MM.1S (cell line): ENCODE measurements around the gene RBM47.

Experiments
- DNase-seq: peaks from one replicate; pipeline ENCODE4 v3.0.0-alpha.2; 2015
- H2AFZ ChIP-seq: fragments of 300-600 bp; sonication (generic); 2 replicates; pipeline ENCODE4 v1.6.0; 2016; ENCODE audit warnings: antibody characterized with exemption, low read length
- H3F3A ChIP-seq: fragments of 300-600 bp; sonication (generic); 2 replicates; pipeline ENCODE4 v1.6.1; 2016; ENCODE audit warnings: mild to moderate bottlenecking, antibody characterized with exemption, low read length, moderate library complexity, mixed read lengths; ENCODE audit not compliant: insufficient read depth
- H3K27ac ChIP-seq: fragments of 300-600 bp; sonication (generic); 2 replicates; pipeline ENCODE4 v1.5.1; 2016; ENCODE audit warnings: mild to moderate bottlenecking, low read length
- H3K27me3 ChIP-seq: fragments of 300-600 bp; sonication (generic); replicated peaks from 2 replicates; pipeline ENCODE4 v1.6.0; 2016; ENCODE audit warnings: low read length; ENCODE audit not compliant: insufficient read depth
- H3K36me3 ChIP-seq: fragments of 300-600 bp; sonication (generic); replicated peaks from 2 replicates; pipeline ENCODE4 v1.6.1; 2016; ENCODE audit warnings: mild to moderate bottlenecking, low read length, mixed read lengths; ENCODE audit not compliant: insufficient read depth
- H3K4me1 ChIP-seq: fragments of 300-600 bp; sonication (generic); 2 replicates; pipeline ENCODE4 v1.6.1; 2016; ENCODE audit warnings: low read length, mixed read lengths
- H3K4me2 ChIP-seq: fragments of 300-600 bp; sonication (generic); 2 replicates; pipeline ENCODE4 v1.6.0; 2016; ENCODE audit warnings: low read depth, low read length
- H3K4me3 ChIP-seq: fragments of 300-600 bp; sonication (generic); 2 replicates; pipeline ENCODE4 v1.5.1; 2016; ENCODE audit warnings: low read length, mixed read lengths
- H3K79me2 ChIP-seq: fragments of 300-600 bp; sonication (generic); 2 replicates; pipeline ENCODE4 v1.6.1; 2016; ENCODE audit warnings: mixed run types, low read length, mixed read lengths
- H3K9ac ChIP-seq: fragments of 300-600 bp; sonication (generic); 2 replicates; pipeline ENCODE4 v1.6.1; 2016; ENCODE audit warnings: low read length, mixed read lengths
- H3K9me2 ChIP-seq: fragments of 300-600 bp; sonication (generic); replicated peaks from 2 replicates; pipeline ENCODE4 v1.6.1; 2016; ENCODE audit warnings: mild to moderate bottlenecking, low read length, mixed read lengths; ENCODE audit not compliant: insufficient read depth
- H3K9me3 ChIP-seq: fragments of 300-600 bp; sonication (generic); replicated peaks from 2 replicates; pipeline ENCODE4 v1.6.1; 2016; ENCODE audit warnings: mild to moderate bottlenecking, low read length, mixed read lengths; ENCODE audit not compliant: insufficient read depth
- H4K20me1 ChIP-seq: fragments of 300-600 bp; sonication (generic); 2 replicates; pipeline ENCODE4 v1.6.1; 2016; ENCODE audit warnings: mild to moderate bottlenecking, low read length, moderate library complexity, mixed read lengths; ENCODE audit not compliant: insufficient read depth
- EZH2 ChIP-seq: fragments of 300-600 bp; sonication (generic); optimal IDR thresholded peaks from 2 replicates; pipeline ENCODE3; 2017; ENCODE audit warnings: low read depth, mild to moderate bottlenecking, antibody characterized with exemption, low read length, mixed read lengths
- EZH2phosphoT487 ChIP-seq: fragments of 300-600 bp; sonication (generic); IDR thresholded peaks from 2 replicates; pipeline ENCODE4 v1.6.1; 2018; ENCODE audit warnings: antibody characterized with exemption, low read length
- TF ChIP-seq, protein P1 (sequence below): fragments of 300-600 bp; sonication (generic); IDR thresholded peaks from 2 replicates; pipeline ENCODE4 v1.5.1; 2016; ENCODE audit warnings: antibody characterized with exemption, low read length, mixed read lengths

RBM47 gene

DNA sequence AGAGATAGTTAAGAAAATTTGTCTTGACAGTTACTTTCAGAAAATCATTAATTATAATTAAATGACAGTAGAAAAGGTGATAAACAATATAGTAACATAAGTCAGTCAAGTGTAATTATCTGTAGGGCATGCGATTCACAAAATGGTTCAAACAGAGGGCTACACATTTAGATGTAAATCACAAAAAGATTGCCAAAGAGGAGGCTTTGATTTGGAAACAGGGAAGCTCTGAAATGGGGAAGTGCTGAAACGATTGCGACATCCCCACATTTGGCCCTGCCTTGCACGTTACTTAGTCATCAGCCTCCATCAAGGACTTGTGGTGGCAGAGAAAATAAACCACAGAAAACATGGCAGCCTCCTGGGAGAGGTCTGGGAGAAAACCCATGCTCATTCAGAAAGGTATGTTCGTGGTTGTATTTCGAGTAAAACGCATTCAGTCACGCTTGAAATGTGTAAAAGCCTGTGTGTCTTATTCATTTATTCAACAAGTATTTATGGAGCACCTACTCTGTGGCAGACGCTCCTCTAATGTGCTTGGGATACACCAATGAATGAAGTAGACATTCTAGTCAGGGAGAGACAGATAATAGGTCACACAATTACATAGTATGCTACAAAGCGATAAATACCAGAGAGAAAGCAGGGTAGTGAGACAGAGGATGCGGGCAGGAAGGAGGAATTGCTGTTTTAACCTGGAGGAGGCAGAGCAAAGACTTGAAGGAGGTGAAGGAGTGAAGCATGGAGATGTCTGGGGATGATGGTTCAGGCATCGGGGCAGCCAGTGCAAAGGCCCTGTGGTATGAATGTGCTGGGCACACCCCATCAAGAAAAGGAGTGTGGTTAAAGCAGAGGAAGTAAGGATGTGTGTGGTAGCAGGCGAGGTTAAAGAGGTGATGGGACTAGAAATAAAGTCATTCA lies 7.8 kb downstream of the RBM47 start:
- peak overlapping the region; percentile 51 for H3K4me2 ChIP-seq
- H3K9me2 ChIP-seq, result no peaks in the 10 kb centered on the region
- H3K9me3 ChIP-seq, result no peaks in the 10 kb centered on the region
- H3K27me3 ChIP-seq, result no peaks in the 10 kb centered on the region
- no peak overlapping the region for H2AFZ ChIP-seq
- H3K79me2 ChIP-seq, result peaks cover 90% of the 10 kb centered on the region
- 0 out of 2 replicates have a peak overlapping the region, but pooled peaks have one; percentile 27 for H3K4me3 ChIP-seq
- peaks cover 24% of the 10 kb centered on the region for H3F3A ChIP-seq
- peaks cover 43% of the 10 kb centered on the region for H3K4me1 ChIP-seq
- H3K36me3 ChIP-seq, result no peaks in the 10 kb centered on the region
- peak; percentile 32 for DNase-seq
- H4K20me1 ChIP-seq, result no peaks in the 10 kb centered on the region
- H3K27ac ChIP-seq, result peak overlapping the region; percentile 78
- peak overlapping the region; percentile 32; the same call in 1 of the 2 replicates for H3K9ac ChIP-seq
- TF ChIP-seq EZH2 (no peak), EZH2phosphoT487 (no peak)
- TF ChIP-seq, protein P1, sequence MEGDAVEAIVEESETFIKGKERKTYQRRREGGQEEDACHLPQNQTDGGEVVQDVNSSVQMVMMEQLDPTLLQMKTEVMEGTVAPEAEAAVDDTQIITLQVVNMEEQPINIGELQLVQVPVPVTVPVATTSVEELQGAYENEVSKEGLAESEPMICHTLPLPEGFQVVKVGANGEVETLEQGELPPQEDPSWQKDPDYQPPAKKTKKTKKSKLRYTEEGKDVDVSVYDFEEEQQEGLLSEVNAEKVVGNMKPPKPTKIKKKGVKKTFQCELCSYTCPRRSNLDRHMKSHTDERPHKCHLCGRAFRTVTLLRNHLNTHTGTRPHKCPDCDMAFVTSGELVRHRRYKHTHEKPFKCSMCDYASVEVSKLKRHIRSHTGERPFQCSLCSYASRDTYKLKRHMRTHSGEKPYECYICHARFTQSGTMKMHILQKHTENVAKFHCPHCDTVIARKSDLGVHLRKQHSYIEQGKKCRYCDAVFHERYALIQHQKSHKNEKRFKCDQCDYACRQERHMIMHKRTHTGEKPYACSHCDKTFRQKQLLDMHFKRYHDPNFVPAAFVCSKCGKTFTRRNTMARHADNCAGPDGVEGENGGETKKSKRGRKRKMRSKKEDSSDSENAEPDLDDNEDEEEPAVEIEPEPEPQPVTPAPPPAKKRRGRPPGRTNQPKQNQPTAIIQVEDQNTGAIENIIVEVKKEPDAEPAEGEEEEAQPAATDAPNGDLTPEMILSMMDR, result no peak

DNA sequence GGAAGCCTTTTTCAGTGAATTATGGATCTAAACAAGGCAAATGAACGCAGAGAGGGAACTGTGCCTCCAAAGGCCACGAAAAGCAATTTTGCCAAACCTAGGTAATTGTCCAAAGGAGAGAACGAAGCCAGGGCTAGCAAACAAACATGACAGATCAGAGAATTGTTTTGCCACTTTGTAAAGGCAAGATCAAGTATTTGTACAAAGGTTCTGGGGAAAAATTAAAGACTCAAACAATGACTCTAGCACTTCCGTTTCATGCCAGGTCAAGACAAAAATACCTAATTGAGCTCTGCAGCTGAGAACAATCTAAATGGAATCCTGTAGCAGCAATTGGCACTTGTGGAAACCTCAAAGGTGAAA lies 8.5 kb downstream of the RBM47 start:
- Histone ChIP-seq H3K36me3 (no peaks in the 10 kb centered on the region), H3K27me3 (no peaks in the 10 kb centered on the region), H3F3A (peaks cover 21% of the 10 kb centered on the region), H4K20me1 (no peaks in the 10 kb centered on the region), H3K4me2 (peak overlapping the region; percentile 51), H3K4me1 (peaks cover 39% of the 10 kb centered on the region), H3K9me2 (no peaks in the 10 kb centered on the region), H3K9me3 (no peaks in the 10 kb centered on the region), H3K4me3 (peak overlapping the region; percentile 27; the same call in 1 of the 2 replicates), H3K27ac (peak overlapping the region; percentile 78), H3K79me2 (peaks cover 89% of the 10 kb centered on the region), H3K9ac (peak overlapping the region; percentile 40), H2AFZ (no peak overlapping the region)
- peak; percentile 53 for DNase-seq
- TF ChIP-seq EZH2phosphoT487 (no peak), EZH2 (no peak)
- TF ChIP-seq, protein P1, result no peak

DNA sequence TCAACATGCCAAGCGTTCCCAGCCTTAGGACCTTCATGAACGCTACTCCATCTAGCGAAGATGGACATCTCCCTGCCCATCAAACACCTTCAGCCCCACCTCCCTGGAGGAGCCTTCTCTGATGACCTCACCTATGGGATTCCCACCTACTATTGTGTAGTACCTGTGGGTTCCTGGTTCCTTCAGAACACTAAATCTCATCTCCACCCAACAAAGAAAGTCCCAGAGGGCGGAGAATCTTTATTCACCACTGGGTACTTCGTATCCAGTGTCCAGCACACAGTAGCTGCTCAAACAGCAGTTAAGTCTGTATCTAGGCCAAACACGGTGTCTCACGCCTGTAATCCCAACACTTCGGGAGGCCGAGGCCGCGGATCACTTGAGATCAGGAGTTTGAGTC lies 10.1 kb downstream of the RBM47 start:
- no peaks in the 10 kb centered on the region for H3K9me3 ChIP-seq
- no peak overlapping the region for H2AFZ ChIP-seq
- H3K4me2 ChIP-seq, result no peak overlapping the region
- H3F3A ChIP-seq, result peaks cover 21% of the 10 kb centered on the region
- H3K27me3 ChIP-seq, result no peaks in the 10 kb centered on the region
- H3K9me2 ChIP-seq, result no peaks in the 10 kb centered on the region
- TF ChIP-seq, protein P1, result no peak
- TF ChIP-seq EZH2phosphoT487 (no peak), EZH2 (no peak)
- H3K4me1 ChIP-seq, result peaks cover 30% of the 10 kb centered on the region
- no peak overlapping the region for H3K27ac ChIP-seq
- no peak for DNase-seq
- H4K20me1 ChIP-seq, result no peaks in the 10 kb centered on the region
- H3K36me3 ChIP-seq, result no peaks in the 10 kb centered on the region
- H3K9ac ChIP-seq, result no peak overlapping the region
- no peak overlapping the region for H3K4me3 ChIP-seq
- H3K79me2 ChIP-seq, result peaks cover 90% of the 10 kb centered on the region
